ENCODE data around the gene ZNF93.

DNA sequence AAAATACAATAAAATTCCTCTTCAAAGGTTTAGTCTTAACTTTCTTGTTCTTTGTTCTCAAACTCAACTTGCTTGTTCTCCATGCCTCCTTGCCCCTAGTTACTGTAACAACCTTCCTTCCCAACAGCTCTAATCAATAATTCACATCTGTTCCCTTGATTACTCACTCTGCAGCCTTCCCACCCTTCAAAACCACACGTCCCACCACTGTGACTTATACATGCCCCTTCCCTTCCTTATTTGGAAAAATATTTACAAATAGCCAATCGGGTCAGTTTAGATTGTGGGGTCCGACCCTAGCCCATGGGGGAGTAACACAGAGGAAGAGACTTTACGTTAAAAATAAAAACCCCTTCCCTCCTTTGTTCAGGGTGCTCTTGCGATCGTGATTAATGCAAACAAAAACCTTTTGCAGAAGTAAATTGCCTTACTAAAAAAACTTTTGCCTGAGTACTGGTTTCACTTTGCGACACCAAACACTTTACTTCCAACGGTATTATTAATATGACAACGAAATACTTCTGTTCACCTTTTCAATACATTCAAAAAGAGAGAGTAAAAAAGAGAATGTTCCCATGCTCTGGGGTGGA, 512 bp upstream of the ZNF93 start:
- no peak for TF ChIP-seq SUZ12 (IDR thresholded peaks at IDR 0.05; ENCODE audit: extremely low read depth, insufficient read depth, insufficient read length)
- no peak for TF ChIP-seq YY1 (IDR thresholded peaks at IDR 0.05; ENCODE audit: insufficient read depth, insufficient read length)

All from NT2/D1 (cell line).